KOPT-K1 (cell line): ENCODE results near the gene INSYN2B.

Experiments used
- H3K27ac ChIP-seq: fragments of 200-600 bp; sonication (generic); 2 replicates; pipeline ENCODE4 v1.5.1; 2016; ENCODE audit warnings: antibody characterized with exemption, mild to moderate bottlenecking, low read depth, low read length; ENCODE audit not compliant: poor library complexity, severe bottlenecking
- H3K36me3 ChIP-seq: fragments of 200-600 bp; sonication (generic); 2 replicates; pipeline ENCODE4 v1.5.1; 2017; ENCODE audit warnings: antibody characterized with exemption, mild to moderate bottlenecking, low read length, moderate library complexity; ENCODE audit not compliant: insufficient read depth
- H3K9me3 ChIP-seq: fragments of 200-600 bp; sonication (generic); 2 replicates; pipeline ENCODE4 v1.5.1; 2017; ENCODE audit warnings: antibody characterized with exemption, low read length, mild to moderate bottlenecking; ENCODE audit not compliant: insufficient read depth, poor library complexity, severe bottlenecking

Gene INSYN2B

GRCh38 chr5:169875091-169875728, 105.1 kb downstream of the INSYN2B start:
- Histone ChIP-seq H3K36me3 (peaks cover 60% of the 10 kb centered on the region), H3K27ac (no peak overlapping the region), H3K9me3 (no peaks in the 10 kb centered on the region)

GRCh38 chr5:169874621-169875020, 105.7 kb downstream of the INSYN2B start:
- Histone ChIP-seq H3K36me3 (peaks cover 61% of the 10 kb centered on the region), H3K9me3 (no peaks in the 10 kb centered on the region), H3K27ac (no peak overlapping the region)

- H3K36me3 ChIP-seq = peaks cover 61% of the 10 kb centered on the region
- no peaks in the 10 kb centered on the region for H3K9me3 ChIP-seq
- H3K27ac ChIP-seq = no peak overlapping the region
Observed at GRCh38 chr5:169873642-169874041, 106.7 kb downstream of the INSYN2B start.

- Histone ChIP-seq H3K9me3 (no peaks in the 10 kb centered on the region), H3K27ac (no peak overlapping the region), H3K36me3 (peaks cover 74% of the 10 kb centered on the region)
Observed at GRCh38 chr5:169871826-169872490, 108.3 kb downstream of the INSYN2B start.

- H3K36me3 ChIP-seq = peaks cover 71% of the 10 kb centered on the region
- no peaks in the 10 kb centered on the region for H3K9me3 ChIP-seq
- H3K27ac ChIP-seq = no peak overlapping the region
Observed at GRCh38 chr5:169870211-169870610, 110.1 kb downstream of the INSYN2B start.

- H3K27ac ChIP-seq = no peak overlapping the region
Observed at GRCh38 chr5:169869066-169869465, 111.2 kb downstream of the INSYN2B start.

GRCh38 chr5:169867347-169867746, 112.9 kb downstream of the INSYN2B start:
- no peak overlapping the region for H3K27ac ChIP-seq
- no peaks in the 10 kb centered on the region for H3K9me3 ChIP-seq
- H3K36me3 ChIP-seq = peaks cover 78% of the 10 kb centered on the region

More at GRCh38 chr5:169869066-169869465, 111.2 kb downstream of the INSYN2B start:
- H3K36me3 ChIP-seq = peaks cover 73% of the 10 kb centered on the region
- no peaks in the 10 kb centered on the region for H3K9me3 ChIP-seq

- Histone ChIP-seq H3K9me3 (no peaks in the 10 kb centered on the region), H3K36me3 (peaks cover 65% of the 10 kb centered on the region), H3K27ac (no peak overlapping the region)
Observed at GRCh38 chr5:169864483-169864882, 115.8 kb downstream of the INSYN2B start.

GRCh38 chr5:169862391-169862811, 117.9 kb downstream of the INSYN2B start:
- Histone ChIP-seq H3K27ac (no peak overlapping the region), H3K9me3 (no peaks in the 10 kb centered on the region), H3K36me3 (peaks cover 47% of the 10 kb centered on the region)

GRCh38 chr5:169861934-169862333, 118.4 kb downstream of the INSYN2B start:
- no peak overlapping the region for H3K27ac ChIP-seq
- H3K9me3 ChIP-seq = no peaks in the 10 kb centered on the region
- H3K36me3 ChIP-seq = peaks cover 42% of the 10 kb centered on the region

GRCh38 chr5:169861433-169861832, 118.9 kb downstream of the INSYN2B start:
- Histone ChIP-seq H3K27ac (no peak overlapping the region), H3K9me3 (no peaks in the 10 kb centered on the region), H3K36me3 (peaks cover 40% of the 10 kb centered on the region)

GRCh38 chr5:169860585-169860984, 119.7 kb downstream of the INSYN2B start:
- Histone ChIP-seq H3K27ac (no peak overlapping the region), H3K36me3 (peaks cover 41% of the 10 kb centered on the region), H3K9me3 (no peaks in the 10 kb centered on the region)

- Histone ChIP-seq H3K36me3 (peaks cover 49% of the 10 kb centered on the region), H3K27ac (no peak overlapping the region)
Observed at GRCh38 chr5:169856571-169856970, 123.7 kb downstream of the INSYN2B start.

GRCh38 chr5:169851321-169851850, 128.9 kb downstream of the INSYN2B start:
- H3K36me3 ChIP-seq = peaks cover 95% of the 10 kb centered on the region
- peaks cover 52% of the 10 kb centered on the region for H3K9me3 ChIP-seq
- no peak overlapping the region for H3K27ac ChIP-seq

More at GRCh38 chr5:169856571-169856970, 123.7 kb downstream of the INSYN2B start:
- H3K9me3 ChIP-seq = peaks cover 17% of the 10 kb centered on the region

- Histone ChIP-seq H3K27ac (no peak overlapping the region), H3K36me3 (peaks cover 95% of the 10 kb centered on the region), H3K9me3 (peaks cover 52% of the 10 kb centered on the region)
Observed at GRCh38 chr5:169850409-169850808, 129.9 kb downstream of the INSYN2B start.
